WTC11 (cell line): Measurements from ENCODE around the gene LPAR2. TPM values are rescaled to one million over a fixed set of nuclear protein-coding genes. Genes with fewer than 3 reads are reported as not detected.

Experiments
- ATAC-seq: fragments of 200-7000 bp; cut with Tn5 transposase; 2 replicates; pipeline ENCODE4 v1.10.0; 2021; ENCODE audit warnings: mild to moderate bottlenecking, moderate library complexity
- CTCF ChIA-PET: fragments of 300-600 bp; sonication (Branson Sonifier 250); formaldehyde crosslinking; loops from one replicate; lab custom pipeline; 2021; ENCODE audit warnings: antibody characterized with exemption; lab: Charles Lee
- POLR2A ChIA-PET: fragments of 350-600 bp; sonication (Branson Sonifier 250); formaldehyde crosslinking; loops from one replicate; lab custom pipeline; 2021; ENCODE audit warnings: antibody characterized with exemption; lab: Charles Lee
- DNase-seq: peaks from one replicate; pipeline ENCODE4 v3.0.0; 2021; ENCODE audit warnings: low spot score
- H3K27ac Mint-ChIP-seq: 2 replicates; pipeline ENCODE4 v1.8.0; 2021; ENCODE audit warnings: mixed read lengths
- H3K27me3 Mint-ChIP-seq: 2 replicates; pipeline ENCODE4 v1.8.0; 2021; ENCODE audit warnings: low read depth, mild to moderate bottlenecking, moderate library complexity, mixed read lengths
- H3K36me3 Mint-ChIP-seq: 2 replicates; pipeline ENCODE4 v1.8.0; 2021; ENCODE audit warnings: mixed read lengths
- H3K4me1 Mint-ChIP-seq: 2 replicates; pipeline ENCODE4 v1.8.0; 2022; ENCODE audit warnings: mixed read lengths
- H3K4me3 Mint-ChIP-seq: 2 replicates; pipeline ENCODE4 v1.8.0; 2021; ENCODE audit warnings: mild to moderate bottlenecking, moderate library complexity, mixed read lengths
- H3K9me3 Mint-ChIP-seq: 2 replicates; pipeline ENCODE4 v1.8.0; 2021; ENCODE audit warnings: mixed read lengths
- CREM ChIP-seq: sonication (generic); formaldehyde crosslinking; IDR thresholded peaks from 2 replicates; pipeline ENCODE4 v1.8.1; 2022; ENCODE audit warnings: mild to moderate bottlenecking, missing genetic modification reagents, moderate library complexity
- ELF4 ChIP-seq: sonication (generic); formaldehyde crosslinking; IDR thresholded peaks from 2 replicates; pipeline ENCODE4 v1.8.1; 2022; ENCODE audit warnings: low read depth, mild to moderate bottlenecking, moderate library complexity, missing genetic modification reagents
- FOXJ3 ChIP-seq: sonication (generic); formaldehyde crosslinking; IDR thresholded peaks from 2 replicates; pipeline ENCODE4 v1.9.0; 2021; ENCODE audit warnings: missing genetic modification reagents, mild to moderate bottlenecking, borderline replicate concordance
- GRHL2 ChIP-seq: fragments of 250-450 bp; sonication (Bioruptor Pico); IDR thresholded peaks from 2 replicates; pipeline ENCODE4 v1.8.0; 2022; ENCODE audit warnings: mild to moderate bottlenecking, moderate library complexity; ENCODE audit not compliant: insufficient replicate concordance, severe bottlenecking
- RORB ChIP-seq: fragments of 250-450 bp; sonication (Bioruptor Pico); IDR thresholded peaks from 2 replicates; pipeline ENCODE4 v1.9.0; 2021; ENCODE audit warnings: mild to moderate bottlenecking
- SMAD3 ChIP-seq: sonication (generic); formaldehyde crosslinking; IDR thresholded peaks from 2 replicates; pipeline ENCODE4 v1.8.0; 2022; ENCODE audit warnings: missing genetic modification reagents, mild to moderate bottlenecking, borderline replicate concordance
- TEAD4 ChIP-seq: sonication (generic); formaldehyde crosslinking; IDR thresholded peaks from 2 replicates; pipeline ENCODE4 v1.8.0; 2022; ENCODE audit warnings: mild to moderate bottlenecking, missing genetic modification reagents
- ZNF138 ChIP-seq: sonication (generic); formaldehyde crosslinking; conservative IDR thresholded peaks from 2 replicates; pipeline ENCODE4 v1.8.1; 2022; ENCODE audit warnings: mild to moderate bottlenecking, moderate library complexity, missing genetic modification reagents
- ZNF671 ChIP-seq: fragments of 250-450 bp; sonication (Bioruptor Pico); IDR thresholded peaks from 2 replicates; pipeline ENCODE4 v1.8.0; 2021; ENCODE audit warnings: mild to moderate bottlenecking
- total RNA-seq: library from RNA; stranded (reverse); gene quantifications from 3 replicates; pipeline ENCODE4 v1.2.3, GENCODE V29; 2021
- TF ChIP-seq, protein P1 (sequence below): fragments of 250-450 bp; sonication (Bioruptor Pico); IDR thresholded peaks from 2 replicates; pipeline ENCODE4 v1.9.0; 2021; ENCODE audit warnings: moderate library complexity, mild to moderate bottlenecking, inconsistent platforms, borderline replicate concordance
- TF ChIP-seq, protein P2 (sequence below): sonication (generic); formaldehyde crosslinking; IDR thresholded peaks from 2 replicates; pipeline ENCODE4 v1.8.1; 2023; ENCODE audit warnings: mild to moderate bottlenecking, missing genetic modification reagents
- TF ChIP-seq, protein P3 (sequence below): fragments of 250-450 bp; sonication (Bioruptor Pico); conservative IDR thresholded peaks from 2 replicates; pipeline ENCODE4 v1.9.0; 2021; ENCODE audit warnings: mild to moderate bottlenecking
- TF ChIP-seq, protein P4 (sequence below): sonication (generic); formaldehyde crosslinking; IDR thresholded peaks from 2 replicates; pipeline ENCODE4 v1.8.1; 2022; ENCODE audit warnings: mild to moderate bottlenecking, moderate library complexity, missing genetic modification reagents
- TF ChIP-seq, protein P5 (sequence below): fragments of 250-450 bp; sonication (Bioruptor Pico); IDR thresholded peaks from 2 replicates; pipeline ENCODE4 v2.1.2; 2022; ENCODE audit warnings: mild to moderate bottlenecking, moderate library complexity
- TF ChIP-seq, protein P6 (sequence below): fragments of 250-450 bp; sonication (Bioruptor Pico); IDR thresholded peaks from 2 replicates; pipeline ENCODE4 v1.8.0; 2021; ENCODE audit warnings: mild to moderate bottlenecking
- TF ChIP-seq, protein P7 (sequence below): sonication (generic); formaldehyde crosslinking; conservative IDR thresholded peaks from 2 replicates; pipeline ENCODE4 v1.8.1; 2023; ENCODE audit warnings: mild to moderate bottlenecking, low read depth, missing genetic modification reagents, moderate library complexity

Gene LPAR2
- total RNA-seq, 1 experiment from 2014 or later: 44.5 TPM

DNA sequence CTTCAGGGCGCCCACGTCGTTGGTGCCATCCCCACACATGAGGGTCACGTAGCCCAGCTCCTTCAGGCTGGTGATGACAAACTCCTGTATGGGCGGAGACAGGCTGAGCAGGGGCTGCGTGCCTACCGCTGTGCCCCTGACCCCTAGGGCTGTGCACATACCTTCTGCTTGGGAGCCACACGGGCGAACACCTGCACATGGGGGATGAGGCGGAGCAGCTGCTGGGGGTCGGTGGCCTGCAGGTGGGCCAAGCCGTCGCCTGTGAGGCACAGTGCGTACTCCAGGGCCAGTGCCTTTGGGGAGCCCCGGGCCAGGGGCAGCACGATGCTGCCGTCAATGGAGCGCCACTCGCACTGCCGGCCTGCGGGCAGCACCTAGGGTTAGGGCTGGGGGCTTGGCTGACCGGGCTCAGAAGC is 21.6 kb upstream of the LPAR2 start (continued):
- TF ChIP-seq, protein P1, sequence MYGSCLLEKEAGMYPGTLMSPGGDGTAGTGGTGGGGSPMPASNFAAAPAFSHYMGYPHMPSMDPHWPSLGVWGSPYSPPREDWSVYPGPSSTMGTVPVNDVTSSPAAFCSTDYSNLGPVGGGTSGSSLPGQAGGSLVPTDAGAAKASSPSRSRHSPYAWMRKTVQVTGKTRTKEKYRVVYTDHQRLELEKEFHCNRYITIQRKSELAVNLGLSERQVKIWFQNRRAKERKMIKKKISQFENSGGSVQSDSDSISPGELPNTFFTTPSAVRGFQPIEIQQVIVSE (CRISPR knock-in tag): no peak
- TF ChIP-seq RORB (CRISPR knock-in tag): no peak
- no peak for TF ChIP-seq GRHL2 (CRISPR knock-in tag)
- TF ChIP-seq, protein P2, sequence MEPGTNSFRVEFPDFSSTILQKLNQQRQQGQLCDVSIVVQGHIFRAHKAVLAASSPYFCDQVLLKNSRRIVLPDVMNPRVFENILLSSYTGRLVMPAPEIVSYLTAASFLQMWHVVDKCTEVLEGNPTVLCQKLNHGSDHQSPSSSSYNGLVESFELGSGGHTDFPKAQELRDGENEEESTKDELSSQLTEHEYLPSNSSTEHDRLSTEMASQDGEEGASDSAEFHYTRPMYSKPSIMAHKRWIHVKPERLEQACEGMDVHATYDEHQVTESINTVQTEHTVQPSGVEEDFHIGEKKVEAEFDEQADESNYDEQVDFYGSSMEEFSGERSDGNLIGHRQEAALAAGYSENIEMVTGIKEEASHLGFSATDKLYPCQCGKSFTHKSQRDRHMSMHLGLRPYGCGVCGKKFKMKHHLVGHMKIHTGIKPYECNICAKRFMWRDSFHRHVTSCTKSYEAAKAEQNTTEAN (CRISPR knock-in tag): no peak
- TF ChIP-seq, all 79 proteins: peak for 0

DNA sequence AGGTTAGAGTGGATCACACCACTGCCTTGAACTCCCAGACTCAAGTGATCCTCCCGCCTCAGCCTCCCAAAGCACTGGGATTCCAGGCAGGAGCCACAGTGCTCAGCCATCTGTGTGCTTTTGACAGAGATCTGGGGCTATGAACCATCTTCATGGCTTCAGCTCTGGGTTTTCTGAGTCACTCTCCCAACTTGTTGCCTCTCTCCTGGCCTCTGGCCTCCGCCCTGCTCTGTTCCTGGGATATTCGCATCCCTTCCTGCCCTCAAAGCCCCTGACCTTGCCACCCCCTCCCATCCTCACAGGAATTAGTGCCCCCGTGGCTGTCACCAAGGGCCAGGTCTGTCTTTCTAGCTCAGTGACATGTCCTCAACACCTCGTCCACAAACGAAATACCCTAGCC is 21.1 kb upstream of the LPAR2 start:
- H3K4me3 Mint-ChIP-seq: no peak overlapping the region
- H3K36me3 Mint-ChIP-seq: peaks cover 50% of the 10 kb centered on the region
- DNase-seq (no peak), ATAC-seq (no peak)
- CTCF ChIA-PET: no interaction called here
- TF ChIP-seq TEAD4 (CRISPR knock-in tag) (no peak), ZNF138 (CRISPR knock-in tag) (no peak), ELF4 (CRISPR knock-in tag) (no peak), FOXJ3 (CRISPR knock-in tag) (no peak), SMAD3 (CRISPR knock-in tag) (no peak), ZNF671 (CRISPR knock-in tag) (no peak), CREM (CRISPR knock-in tag) (no peak)
- TF ChIP-seq, protein P3, sequence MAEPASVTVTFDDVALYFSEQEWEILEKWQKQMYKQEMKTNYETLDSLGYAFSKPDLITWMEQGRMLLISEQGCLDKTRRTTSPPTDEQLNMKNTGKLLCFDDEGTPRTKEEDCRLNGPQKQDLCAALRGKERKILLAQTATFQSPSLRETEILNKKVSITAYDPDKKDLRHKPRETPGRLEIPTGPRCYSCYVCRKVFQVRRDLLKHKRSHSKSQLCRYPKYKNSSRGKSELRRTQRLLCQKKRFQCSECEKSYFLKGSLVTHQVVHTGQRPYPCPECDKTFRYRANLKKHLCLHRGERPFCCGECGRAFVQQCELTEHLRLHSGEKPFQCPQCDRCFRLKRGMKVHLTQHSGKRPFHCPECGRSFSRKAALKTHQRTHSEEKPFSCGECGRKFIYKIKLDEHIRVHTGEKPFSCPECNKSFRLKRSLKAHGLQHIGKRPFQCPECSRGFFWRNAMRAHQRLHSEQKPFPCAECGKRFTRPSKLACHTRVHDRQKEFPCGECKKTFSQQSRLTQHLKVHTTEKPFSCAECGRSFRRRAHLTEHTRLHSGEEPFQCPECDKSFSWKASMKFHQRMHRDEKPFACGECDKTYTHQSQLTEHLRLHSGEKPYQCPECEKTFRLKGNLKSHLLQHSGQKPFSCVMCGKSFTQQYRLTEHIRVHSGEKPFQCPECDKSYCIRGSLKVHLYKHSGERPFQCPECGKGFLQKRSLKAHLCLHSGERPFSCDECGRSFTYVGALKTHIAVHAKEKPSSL (CRISPR knock-in tag): no peak
- TF ChIP-seq, protein P4, sequence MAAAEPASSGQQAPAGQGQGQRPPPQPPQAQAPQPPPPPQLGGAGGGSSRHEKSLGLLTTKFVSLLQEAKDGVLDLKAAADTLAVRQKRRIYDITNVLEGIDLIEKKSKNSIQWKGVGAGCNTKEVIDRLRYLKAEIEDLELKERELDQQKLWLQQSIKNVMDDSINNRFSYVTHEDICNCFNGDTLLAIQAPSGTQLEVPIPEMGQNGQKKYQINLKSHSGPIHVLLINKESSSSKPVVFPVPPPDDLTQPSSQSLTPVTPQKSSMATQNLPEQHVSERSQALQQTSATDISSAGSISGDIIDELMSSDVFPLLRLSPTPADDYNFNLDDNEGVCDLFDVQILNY (CRISPR knock-in tag): no peak
- TF ChIP-seq, protein P5, sequence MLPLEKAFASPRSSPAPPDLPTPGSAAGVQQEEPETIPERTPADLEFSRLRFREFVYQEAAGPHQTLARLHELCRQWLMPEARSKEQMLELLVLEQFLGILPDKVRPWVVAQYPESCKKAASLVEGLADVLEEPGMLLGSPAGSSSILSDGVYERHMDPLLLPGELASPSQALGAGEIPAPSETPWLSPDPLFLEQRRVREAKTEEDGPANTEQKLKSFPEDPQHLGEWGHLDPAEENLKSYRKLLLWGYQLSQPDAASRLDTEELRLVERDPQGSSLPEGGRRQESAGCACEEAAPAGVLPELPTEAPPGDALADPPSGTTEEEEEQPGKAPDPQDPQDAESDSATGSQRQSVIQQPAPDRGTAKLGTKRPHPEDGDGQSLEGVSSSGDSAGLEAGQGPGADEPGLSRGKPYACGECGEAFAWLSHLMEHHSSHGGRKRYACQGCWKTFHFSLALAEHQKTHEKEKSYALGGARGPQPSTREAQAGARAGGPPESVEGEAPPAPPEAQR (CRISPR knock-in tag): no peak
- TF ChIP-seq, protein P6, sequence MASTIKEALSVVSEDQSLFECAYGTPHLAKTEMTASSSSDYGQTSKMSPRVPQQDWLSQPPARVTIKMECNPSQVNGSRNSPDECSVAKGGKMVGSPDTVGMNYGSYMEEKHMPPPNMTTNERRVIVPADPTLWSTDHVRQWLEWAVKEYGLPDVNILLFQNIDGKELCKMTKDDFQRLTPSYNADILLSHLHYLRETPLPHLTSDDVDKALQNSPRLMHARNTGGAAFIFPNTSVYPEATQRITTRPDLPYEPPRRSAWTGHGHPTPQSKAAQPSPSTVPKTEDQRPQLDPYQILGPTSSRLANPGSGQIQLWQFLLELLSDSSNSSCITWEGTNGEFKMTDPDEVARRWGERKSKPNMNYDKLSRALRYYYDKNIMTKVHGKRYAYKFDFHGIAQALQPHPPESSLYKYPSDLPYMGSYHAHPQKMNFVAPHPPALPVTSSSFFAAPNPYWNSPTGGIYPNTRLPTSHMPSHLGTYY: no peak
- TF ChIP-seq, protein P7, sequence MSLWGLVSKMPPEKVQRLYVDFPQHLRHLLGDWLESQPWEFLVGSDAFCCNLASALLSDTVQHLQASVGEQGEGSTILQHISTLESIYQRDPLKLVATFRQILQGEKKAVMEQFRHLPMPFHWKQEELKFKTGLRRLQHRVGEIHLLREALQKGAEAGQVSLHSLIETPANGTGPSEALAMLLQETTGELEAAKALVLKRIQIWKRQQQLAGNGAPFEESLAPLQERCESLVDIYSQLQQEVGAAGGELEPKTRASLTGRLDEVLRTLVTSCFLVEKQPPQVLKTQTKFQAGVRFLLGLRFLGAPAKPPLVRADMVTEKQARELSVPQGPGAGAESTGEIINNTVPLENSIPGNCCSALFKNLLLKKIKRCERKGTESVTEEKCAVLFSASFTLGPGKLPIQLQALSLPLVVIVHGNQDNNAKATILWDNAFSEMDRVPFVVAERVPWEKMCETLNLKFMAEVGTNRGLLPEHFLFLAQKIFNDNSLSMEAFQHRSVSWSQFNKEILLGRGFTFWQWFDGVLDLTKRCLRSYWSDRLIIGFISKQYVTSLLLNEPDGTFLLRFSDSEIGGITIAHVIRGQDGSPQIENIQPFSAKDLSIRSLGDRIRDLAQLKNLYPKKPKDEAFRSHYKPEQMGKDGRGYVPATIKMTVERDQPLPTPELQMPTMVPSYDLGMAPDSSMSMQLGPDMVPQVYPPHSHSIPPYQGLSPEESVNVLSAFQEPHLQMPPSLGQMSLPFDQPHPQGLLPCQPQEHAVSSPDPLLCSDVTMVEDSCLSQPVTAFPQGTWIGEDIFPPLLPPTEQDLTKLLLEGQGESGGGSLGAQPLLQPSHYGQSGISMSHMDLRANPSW: no peak
- H3K27me3 Mint-ChIP-seq: no peaks in the 10 kb centered on the region
- POLR2A ChIA-PET: no interaction called here
- no peak overlapping the region for H3K27ac Mint-ChIP-seq
- H3K9me3 Mint-ChIP-seq: no peaks in the 10 kb centered on the region
- no peaks in the 10 kb centered on the region for H3K4me1 Mint-ChIP-seq
